Omental fat pad (tissue), 4 donors: ENCODE results near the gene PTPRD. TPM values are rescaled to one million over a fixed set of nuclear protein-coding genes. Genes with fewer than 3 reads are reported as not detected.

Experiments used
- ATAC-seq: fragments of 150-250 bp; one replicate; pipeline ENCODE4 v1.9.1; 2016; ENCODE audit warnings: mild to moderate bottlenecking, moderate library complexity; ENCODE audit not compliant: low FRiP score
- DNase-seq: peaks from one replicate; pipeline ENCODE4 v3.0.0-alpha.2; 2019; ENCODE audit warnings: low spot score
- total RNA-seq, 4 donors: library from RNA; depleted of rRNA; stranded (reverse); fragments of >200 nt; gene quantifications; one replicate each; pipeline ENCODE4 v1.1.0, GENCODE V29; 2016
- TF ChIP-seq, protein P1 (sequence below), 3 donors: fragments of 450-650 bp; IDR thresholded peaks; one replicate each; pipeline ENCODE4 v1.5.1; 2016 to 2017; ENCODE audit warnings: antibody characterized with exemption in 3 of 3, mild to moderate bottlenecking in 3 of 3, moderate library complexity in 2 of 3

PTPRD gene
- total RNA-seq, 4 donors from 2014 or later = 3.5 to 34.2 (median 11.2) TPM

DNA sequence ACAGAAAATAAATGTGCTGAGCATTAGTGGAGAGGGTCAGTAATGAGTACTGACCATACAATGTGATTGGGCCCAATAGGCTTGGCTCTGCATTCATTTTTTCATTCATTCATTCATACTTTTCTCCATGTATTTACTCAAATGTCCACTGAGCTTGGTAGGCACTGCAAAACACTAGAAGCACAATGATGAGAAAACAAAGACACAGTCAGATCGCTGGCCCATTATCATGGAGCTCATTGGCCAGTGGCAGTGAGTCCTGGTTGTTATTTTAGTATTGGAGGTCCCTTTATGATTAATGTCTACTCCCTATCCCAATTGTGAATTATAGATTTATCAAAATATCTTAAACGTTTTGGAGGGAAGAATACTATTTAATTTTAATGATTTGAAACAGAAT is 1733.5 kb downstream of the PTPRD start:
- TF ChIP-seq, protein P1, sequence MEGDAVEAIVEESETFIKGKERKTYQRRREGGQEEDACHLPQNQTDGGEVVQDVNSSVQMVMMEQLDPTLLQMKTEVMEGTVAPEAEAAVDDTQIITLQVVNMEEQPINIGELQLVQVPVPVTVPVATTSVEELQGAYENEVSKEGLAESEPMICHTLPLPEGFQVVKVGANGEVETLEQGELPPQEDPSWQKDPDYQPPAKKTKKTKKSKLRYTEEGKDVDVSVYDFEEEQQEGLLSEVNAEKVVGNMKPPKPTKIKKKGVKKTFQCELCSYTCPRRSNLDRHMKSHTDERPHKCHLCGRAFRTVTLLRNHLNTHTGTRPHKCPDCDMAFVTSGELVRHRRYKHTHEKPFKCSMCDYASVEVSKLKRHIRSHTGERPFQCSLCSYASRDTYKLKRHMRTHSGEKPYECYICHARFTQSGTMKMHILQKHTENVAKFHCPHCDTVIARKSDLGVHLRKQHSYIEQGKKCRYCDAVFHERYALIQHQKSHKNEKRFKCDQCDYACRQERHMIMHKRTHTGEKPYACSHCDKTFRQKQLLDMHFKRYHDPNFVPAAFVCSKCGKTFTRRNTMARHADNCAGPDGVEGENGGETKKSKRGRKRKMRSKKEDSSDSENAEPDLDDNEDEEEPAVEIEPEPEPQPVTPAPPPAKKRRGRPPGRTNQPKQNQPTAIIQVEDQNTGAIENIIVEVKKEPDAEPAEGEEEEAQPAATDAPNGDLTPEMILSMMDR (IDR thresholded peaks at IDR 0.05) = no peak
- ATAC-seq (no peak), DNase-seq (no peak)

DNA sequence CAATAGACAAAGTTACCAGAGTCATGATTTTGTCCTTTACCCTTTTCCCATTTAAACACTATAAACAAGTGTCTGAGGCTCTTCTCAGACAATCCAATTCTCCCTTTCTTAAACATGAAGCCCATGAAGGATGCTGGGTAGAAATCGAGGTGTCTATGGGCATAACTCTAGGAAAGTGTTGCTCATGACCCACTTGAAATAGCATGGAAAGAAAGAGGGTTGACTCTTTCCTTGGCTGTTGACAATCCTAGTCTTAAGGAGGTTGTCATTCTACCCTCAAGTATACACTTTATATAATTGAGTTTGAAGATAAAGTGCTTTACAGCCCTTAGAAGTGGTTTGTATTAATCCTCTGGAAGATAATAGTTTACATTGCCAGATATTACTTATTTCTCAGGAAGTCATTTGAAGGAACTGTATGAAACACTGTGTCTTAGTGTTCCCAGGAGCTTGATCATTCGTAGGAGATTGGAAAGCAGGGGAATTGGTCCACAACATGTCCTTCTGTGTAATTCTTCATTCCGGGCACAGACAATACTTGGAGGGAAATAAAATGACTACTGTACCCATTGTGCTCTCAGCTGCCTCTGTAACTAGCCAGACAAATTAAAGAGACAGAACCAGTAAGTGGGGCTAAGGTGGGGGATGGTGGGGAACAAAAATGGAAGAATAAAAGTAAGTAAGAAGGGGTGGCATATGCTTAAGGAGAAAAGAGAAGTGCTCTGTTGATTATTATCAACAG is 1734.9 kb downstream of the PTPRD start:
- DNase-seq (no peak), ATAC-seq (no peak)
- TF ChIP-seq, protein P1 (IDR thresholded peaks at IDR 0.05) = no peak

DNA sequence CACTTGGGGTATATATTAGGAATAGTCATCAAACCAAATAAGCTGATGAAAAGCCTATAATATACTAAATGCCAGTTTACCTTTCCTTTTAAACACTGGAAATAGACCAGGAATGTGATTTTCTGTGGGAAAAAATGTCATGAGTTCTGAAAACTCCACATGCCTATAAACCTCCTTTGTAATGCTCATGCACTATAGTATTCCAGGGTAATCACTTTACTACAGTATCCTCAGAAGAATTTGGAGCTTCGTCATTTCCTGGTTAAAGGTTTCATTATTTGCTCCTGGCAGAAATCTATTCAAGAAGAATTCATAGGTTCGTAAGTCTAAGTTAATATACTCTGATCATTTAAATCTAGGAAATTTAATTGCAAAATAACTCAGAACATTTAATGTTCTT is 1736.5 kb downstream of the PTPRD start:
- DNase-seq = no peak
- TF ChIP-seq, protein P1 (IDR thresholded peaks at IDR 0.05) = no peak
- no peak for ATAC-seq

DNA sequence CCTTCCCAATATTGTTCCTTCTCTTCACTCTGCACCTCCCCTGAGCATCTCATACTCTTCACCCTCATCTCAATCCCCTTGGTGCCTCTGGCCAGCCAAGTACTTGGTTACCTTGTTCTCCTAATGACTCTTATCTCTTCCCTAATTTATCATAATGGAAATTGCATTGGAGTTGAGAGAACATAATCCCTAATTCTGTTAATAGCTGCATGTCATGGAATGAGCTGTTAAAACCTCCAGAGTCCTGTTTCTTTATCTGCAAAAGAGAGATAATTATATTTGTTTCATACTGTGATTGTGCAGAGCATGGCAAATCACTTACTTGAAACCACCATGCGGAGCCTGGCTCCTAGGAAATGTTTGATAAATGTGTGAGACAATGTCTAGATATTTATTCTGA is 1738.3 kb downstream of the PTPRD start:
- DNase-seq = no peak
- TF ChIP-seq, protein P1 (IDR thresholded peaks at IDR 0.05) = no peak
- no peak for ATAC-seq

DNA sequence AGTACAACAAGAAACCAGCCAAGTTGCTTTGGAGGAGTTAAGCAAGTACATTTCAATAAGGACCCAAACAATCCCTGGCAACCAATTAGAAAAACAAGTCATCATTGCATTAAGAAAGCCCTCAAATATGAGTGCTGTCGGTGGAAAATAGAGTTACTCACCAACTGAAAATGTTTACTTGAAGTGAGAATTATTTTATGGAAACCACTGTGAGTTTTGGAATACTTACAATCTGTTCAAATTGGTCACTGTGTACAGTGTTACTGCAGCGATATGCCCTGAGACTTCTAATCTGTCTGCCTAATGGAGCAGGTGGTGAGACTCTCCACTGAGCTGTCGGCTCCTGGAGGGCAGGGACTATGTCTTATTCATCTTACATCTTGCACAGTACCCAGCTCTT is 1740.0 kb downstream of the PTPRD start:
- DNase-seq (no peak), ATAC-seq (no peak)
- TF ChIP-seq, protein P1 (IDR thresholded peaks at IDR 0.05) = no peak

DNA sequence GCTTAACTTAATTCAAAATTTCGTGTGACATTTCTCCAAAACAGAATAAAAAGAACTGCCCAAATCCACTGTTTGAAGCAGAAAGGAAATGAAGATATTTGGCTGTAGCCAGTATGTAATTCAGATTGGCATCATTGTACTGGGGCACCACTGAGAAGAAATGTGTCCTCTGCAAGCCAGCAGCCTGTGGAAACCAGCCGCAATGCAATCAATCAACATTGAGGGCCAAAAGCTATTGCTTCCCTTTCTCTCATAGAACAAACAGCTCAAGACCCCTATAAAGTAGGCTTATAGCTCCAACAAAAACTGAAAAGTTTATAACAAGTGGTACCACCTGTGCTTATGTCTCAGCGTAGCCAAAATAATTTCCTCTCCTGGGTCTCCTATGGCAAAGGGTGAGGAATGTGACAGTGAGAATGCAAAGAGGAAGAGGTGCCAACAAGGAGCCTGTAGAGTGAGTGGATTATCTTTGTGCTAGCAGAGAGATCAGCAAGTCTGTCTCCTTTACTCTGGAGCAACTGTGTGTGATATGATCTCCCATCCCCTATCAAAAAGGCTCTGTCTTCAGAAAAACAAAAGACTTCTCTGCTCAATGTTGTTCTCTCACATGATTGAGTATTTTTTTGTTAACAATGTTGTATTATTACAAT is 1740.9 kb downstream of the PTPRD start:
- TF ChIP-seq, protein P1 (IDR thresholded peaks at IDR 0.05) = no peak
- no peak for ATAC-seq

DNA sequence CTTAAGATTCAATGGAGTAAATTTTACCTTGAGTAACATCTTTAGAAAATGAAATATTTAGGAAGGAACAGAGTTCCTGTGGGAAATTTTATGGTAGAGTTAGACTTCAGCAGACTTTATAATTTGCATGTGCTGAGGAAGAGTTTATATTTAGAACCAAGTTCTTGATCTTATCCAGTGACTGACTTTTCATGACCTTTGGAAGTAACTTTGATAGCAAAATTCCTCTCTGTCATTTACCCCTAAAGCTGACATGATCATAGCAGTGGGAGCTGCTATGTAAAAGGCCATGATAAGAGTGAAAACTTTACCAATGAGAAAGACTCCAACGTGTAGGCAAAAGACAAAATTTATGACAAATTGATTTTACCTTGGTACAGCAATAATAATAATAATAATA is 1741.4 kb downstream of the PTPRD start:
- no peak for DNase-seq
- TF ChIP-seq, protein P1 (IDR thresholded peaks at IDR 0.05) = no peak
- no peak for ATAC-seq

More for the DNA sequence above, 1740.9 kb downstream of the PTPRD start:
- DNase-seq = no peak
